Hepatic stellate cell (primary cell): ENCODE data around the gene ZNF827.
A peak's percentile ranks its signal among the peaks of the same experiment; 100 is the strongest.

Experiments
- DNase-seq: peaks from one replicate; pipeline ENCODE4 v3.0.0; 2011; ENCODE audit warnings: low spot score

ZNF827 gene

GRCh38 chr4:145891958-145892357, 46.7 kb downstream of the ZNF827 start:
- no peak for DNase-seq

- DNase-seq, result no peak
Measured at GRCh38 chr4:145890689-145891088, 47.9 kb downstream of the ZNF827 start.

- no peak for DNase-seq
Measured at GRCh38 chr4:145888393-145888792, 50.2 kb downstream of the ZNF827 start.

- DNase-seq, result peak; percentile 29
Measured at GRCh38 chr4:145887241-145887991, 51.2 kb downstream of the ZNF827 start.

GRCh38 chr4:145886871-145887240, 51.8 kb downstream of the ZNF827 start:
- DNase-seq, result no peak

- DNase-seq, result no peak
Measured at GRCh38 chr4:145885666-145886065, 53.0 kb downstream of the ZNF827 start.

GRCh38 chr4:145884775-145885174, 53.8 kb downstream of the ZNF827 start:
- no peak for DNase-seq

GRCh38 chr4:145883101-145883694, 55.4 kb downstream of the ZNF827 start:
- no peak for DNase-seq

- no peak for DNase-seq
Measured at GRCh38 chr4:145882604-145883003, 56.0 kb downstream of the ZNF827 start.

- DNase-seq, result no peak
Measured at GRCh38 chr4:145881989-145882388, 56.6 kb downstream of the ZNF827 start.

- DNase-seq, result no peak
Measured at GRCh38 chr4:145881576-145881975, 57.0 kb downstream of the ZNF827 start.

- DNase-seq, result no peak
Measured at GRCh38 chr4:145880355-145880960, 58.2 kb downstream of the ZNF827 start.

- no peak for DNase-seq
Measured at GRCh38 chr4:145879598-145879997, 59.0 kb downstream of the ZNF827 start.

- peak; percentile 7 for DNase-seq
Measured at GRCh38 chr4:145878501-145879435, 59.9 kb downstream of the ZNF827 start.

GRCh38 chr4:145876531-145877180, 62.0 kb downstream of the ZNF827 start:
- DNase-seq, result no peak

- no peak for DNase-seq
Measured at GRCh38 chr4:145873901-145874300, 64.7 kb downstream of the ZNF827 start.

GRCh38 chr4:145871209-145871608, 67.4 kb downstream of the ZNF827 start:
- DNase-seq, result no peak

GRCh38 chr4:145870155-145871020, 68.2 kb downstream of the ZNF827 start:
- DNase-seq, result no peak

- no peak for DNase-seq
Measured at GRCh38 chr4:145868637-145869409, 69.8 kb downstream of the ZNF827 start.

- no peak for DNase-seq
Measured at GRCh38 chr4:145867406-145867805, 71.2 kb downstream of the ZNF827 start.
